AG08396 (cell line): ENCODE measurements around the gene BAHCC1.

Source experiments
- DNase-seq: peaks from one replicate; pipeline ENCODE4 v3.0.0; 2012; ENCODE audit warnings: low spot score, mixed read lengths

The BAHCC1 gene

GRCh38 chr17:81461607-81462500 lies 66.6 kb downstream of the BAHCC1 start:
- no peak for DNase-seq

DNA sequence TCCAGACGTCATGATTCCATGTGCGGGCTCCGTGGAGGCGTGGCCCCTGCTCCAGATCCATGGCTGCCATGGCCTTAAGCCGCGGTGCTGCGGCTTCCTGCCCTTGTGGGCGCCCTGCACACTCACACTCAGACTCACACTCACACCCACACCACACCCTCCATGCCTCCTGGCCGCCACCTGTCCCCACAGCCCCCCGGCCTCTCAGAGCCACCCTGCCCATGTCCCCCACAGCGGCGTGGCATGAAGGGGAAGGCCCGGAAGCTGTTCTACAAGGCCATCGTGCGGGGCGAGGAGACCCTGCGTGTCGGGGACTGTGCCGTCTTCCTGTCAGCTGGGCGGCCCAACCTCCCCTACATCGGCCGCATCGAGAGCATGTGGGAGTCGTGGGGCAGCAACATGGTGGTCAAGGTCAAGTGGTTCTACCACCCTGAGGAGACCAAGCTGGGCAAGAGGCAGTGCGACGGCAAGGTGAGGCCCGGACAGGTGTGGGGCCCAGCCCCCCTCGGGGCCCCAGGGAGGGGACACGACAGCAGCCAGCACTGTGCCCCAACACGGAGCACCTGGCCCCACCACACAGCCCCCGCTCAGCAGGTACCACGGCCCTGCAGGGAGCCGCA lies 67.4 kb downstream of the BAHCC1 start:
- DNase-seq, result no peak

GRCh38 chr17:81463506-81463905 lies 68.2 kb downstream of the BAHCC1 start:
- DNase-seq, result no peak

- DNase-seq, result no peak
Measured at GRCh38 chr17:81464586-81464985, 69.3 kb downstream of the BAHCC1 start.

GRCh38 chr17:81465910-81466309 lies 70.7 kb downstream of the BAHCC1 start:
- DNase-seq, result no peak

GRCh38 chr17:81466564-81467472 lies 71.6 kb downstream of the BAHCC1 start:
- no peak for DNase-seq

- DNase-seq, result no peak
Measured at GRCh38 chr17:81468111-81468769, 73.0 kb downstream of the BAHCC1 start.

DNA sequence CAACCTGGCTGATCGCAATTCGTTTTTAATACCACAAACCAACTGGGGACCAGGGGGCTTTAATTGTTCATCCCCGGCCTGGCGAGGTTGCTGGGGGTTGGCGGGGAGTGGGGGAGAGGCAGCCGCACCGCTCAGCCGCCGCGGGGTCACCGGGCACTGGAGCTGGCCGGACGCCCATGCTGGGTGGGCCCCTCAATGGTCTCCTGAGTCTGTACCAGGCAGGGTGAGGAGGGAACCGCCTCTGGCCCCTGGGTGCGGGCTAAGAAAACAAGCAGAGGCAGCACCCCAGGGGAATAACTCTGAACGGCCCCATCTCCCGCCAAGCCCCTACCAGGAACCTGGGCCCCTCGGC lies 73.5 kb downstream of the BAHCC1 start:
- DNase-seq, result no peak

GRCh38 chr17:81469266-81469665 lies 74.0 kb downstream of the BAHCC1 start:
- no peak for DNase-seq

- DNase-seq, result no peak
Measured at GRCh38 chr17:81470270-81470943, 75.2 kb downstream of the BAHCC1 start.

- DNase-seq, result no peak
Measured at GRCh38 chr17:81470944-81471817, 75.9 kb downstream of the BAHCC1 start.

GRCh38 chr17:81471818-81472456 lies 76.7 kb downstream of the BAHCC1 start:
- DNase-seq, result peak; percentile 84

GRCh38 chr17:81473019-81473418 lies 77.8 kb downstream of the BAHCC1 start:
- DNase-seq, result no peak

DNA sequence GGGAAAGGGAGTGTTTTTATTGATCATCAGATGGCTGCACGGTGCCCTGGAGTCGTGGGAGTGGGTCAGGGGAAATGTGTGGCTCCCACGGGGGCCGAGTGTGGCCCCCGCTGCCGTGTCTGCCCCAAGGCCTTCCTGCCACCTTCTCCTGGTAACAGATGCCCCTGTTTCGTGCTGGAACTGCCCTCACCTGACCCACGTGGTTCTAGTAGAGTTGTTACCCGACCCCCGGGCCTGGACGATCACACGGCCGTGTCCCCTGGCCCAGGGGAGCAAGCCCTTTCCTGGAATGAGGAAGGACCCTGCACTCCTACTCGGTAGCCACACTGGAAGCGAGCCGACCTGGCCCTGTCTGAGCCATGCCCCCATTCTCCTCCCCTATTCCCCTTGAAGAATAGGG lies 79.7 kb downstream of the BAHCC1 start:
- DNase-seq, result no peak

DNA sequence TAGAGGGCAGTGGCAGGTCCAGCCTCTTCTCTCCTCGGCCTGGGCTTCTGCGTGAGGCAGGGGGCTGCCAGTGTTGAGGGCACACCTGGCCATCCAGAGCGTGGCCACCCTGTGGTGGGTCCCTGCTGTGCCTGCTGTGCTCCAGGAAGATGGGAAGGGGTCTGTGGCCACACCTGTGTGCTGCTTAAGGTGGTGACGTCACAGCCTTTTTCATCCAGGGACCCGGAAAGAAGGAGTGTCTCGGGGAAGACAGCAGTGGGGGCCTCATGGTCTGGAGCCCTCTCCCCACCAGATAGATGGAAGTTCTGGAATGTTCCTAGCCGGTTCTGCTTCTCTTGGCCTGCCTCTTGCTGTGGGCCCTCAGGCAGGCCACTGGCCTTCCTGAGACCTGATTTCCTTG lies 80.8 kb downstream of the BAHCC1 start:
- no peak for DNase-seq

DNA sequence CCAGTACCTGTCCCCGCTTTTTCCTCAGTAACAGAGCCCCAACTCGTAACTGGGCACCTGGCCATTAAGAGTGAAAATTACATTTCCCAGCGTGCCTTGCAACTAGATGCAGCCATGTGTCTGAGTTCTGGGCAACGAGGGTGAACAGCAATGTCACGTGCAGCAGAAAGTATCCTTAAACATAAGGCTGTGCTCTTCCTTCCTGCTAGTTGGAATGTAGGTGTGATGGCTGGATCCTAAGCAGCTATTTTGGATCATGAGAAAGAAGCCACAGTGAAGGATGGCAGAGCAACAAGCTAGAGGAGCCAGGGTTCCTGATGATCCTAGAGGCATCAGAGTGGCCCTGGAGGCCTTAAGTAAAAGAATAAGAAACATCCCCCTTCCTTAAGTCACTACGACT lies 81.4 kb downstream of the BAHCC1 start:
- DNase-seq, result no peak

DNA sequence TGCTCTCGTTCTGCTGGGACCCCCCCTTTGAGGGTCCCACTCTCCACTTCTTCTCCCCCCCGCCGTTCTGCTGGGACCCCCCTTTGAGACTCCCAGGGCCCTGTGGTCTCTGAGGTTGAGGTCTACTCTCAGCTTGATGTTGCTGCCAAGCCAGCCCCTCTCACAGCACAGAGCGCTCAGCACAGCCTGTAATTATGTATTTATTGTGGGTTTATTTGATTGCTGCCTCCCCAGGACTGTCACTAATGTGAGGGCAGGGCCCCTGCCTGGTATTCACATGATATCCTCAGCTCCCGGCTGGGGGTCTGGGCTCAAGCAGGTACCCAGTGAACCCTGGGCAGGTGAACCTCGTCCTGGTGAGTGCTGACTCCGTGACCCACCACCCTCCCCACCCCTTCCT lies 81.9 kb downstream of the BAHCC1 start:
- no peak for DNase-seq

DNA sequence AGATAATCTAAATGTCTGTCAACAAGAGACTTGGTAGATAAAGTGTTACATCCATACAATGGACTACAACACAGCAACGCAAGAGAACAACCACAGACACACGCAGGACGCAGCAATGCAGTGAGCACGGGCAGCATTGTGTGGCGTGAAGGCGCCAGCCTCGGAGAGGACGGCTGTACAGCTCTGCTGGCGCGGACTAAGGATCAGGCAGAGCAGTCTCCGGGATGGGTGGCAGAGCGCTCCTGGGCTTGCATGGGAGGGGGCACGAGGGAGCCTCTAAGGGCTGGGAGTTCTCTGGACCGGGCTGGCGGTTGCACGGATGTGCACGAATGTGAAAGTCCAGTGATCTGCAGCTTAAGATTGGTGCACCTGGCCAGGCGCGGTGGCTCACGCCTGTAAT lies 82.9 kb downstream of the BAHCC1 start:
- DNase-seq, result no peak

- no peak for DNase-seq
Measured at GRCh38 chr17:81479175-81480071, 84.2 kb downstream of the BAHCC1 start.
